Parathyroid adenoma (tissue), 2 donors: ENCODE data around the gene ZNF335.

Experiments used
- H2AFZ ChIP-seq: fragments of 300-600 bp; sonication (generic); one replicate; pipeline ENCODE4 v1.7.0; 2017; ENCODE audit warnings: antibody characterized with exemption, mild to moderate bottlenecking
- H3K27ac ChIP-seq: fragments of 300-600 bp; sonication (generic); one replicate; pipeline ENCODE4 v1.7.0; 2017
- H3K27me3 ChIP-seq: fragments of 300-600 bp; sonication (generic); one replicate; pipeline ENCODE4 v1.7.0; 2017; ENCODE audit warnings: low read length; ENCODE audit not compliant: control insufficient read depth, insufficient read depth
- H3K36me3 ChIP-seq: fragments of 300-600 bp; sonication (generic); one replicate; pipeline ENCODE4 v1.7.0; 2017; ENCODE audit warnings: low read length; ENCODE audit not compliant: control insufficient read depth, insufficient read depth
- H3K4me1 ChIP-seq: fragments of 300-600 bp; sonication (generic); one replicate; pipeline ENCODE4 v1.7.0; 2017; ENCODE audit warnings: control low read depth
- H3K4me2 ChIP-seq: fragments of 300-600 bp; sonication (generic); one replicate; pipeline ENCODE4 v1.7.0; 2017; ENCODE audit warnings: low read length
- H3K4me3 ChIP-seq: fragments of 300-600 bp; sonication (generic); one replicate; pipeline ENCODE4 v1.7.0; 2017; ENCODE audit warnings: low read depth, low read length
- H3K79me2 ChIP-seq: fragments of 300-600 bp; sonication (generic); one replicate; pipeline ENCODE4 v1.7.0; 2017; ENCODE audit warnings: control low read depth
- H3K9ac ChIP-seq: fragments of 300-600 bp; sonication (generic); one replicate; pipeline ENCODE4 v1.7.0; 2017; ENCODE audit warnings: mild to moderate bottlenecking
- H3K9me3 ChIP-seq: fragments of 300-600 bp; sonication (generic); one replicate; pipeline ENCODE4 v1.7.0; 2017; ENCODE audit warnings: low read length; ENCODE audit not compliant: control insufficient read depth
- TF ChIP-seq, protein P1 (sequence below): fragments of 300-600 bp; sonication (generic); IDR thresholded peaks from one replicate; pipeline ENCODE4 v1.7.0; 2017; ENCODE audit warnings: antibody characterized with exemption, mild to moderate bottlenecking
- donor health status: primary hyperparathyroidism.

ZNF335 gene

DNA sequence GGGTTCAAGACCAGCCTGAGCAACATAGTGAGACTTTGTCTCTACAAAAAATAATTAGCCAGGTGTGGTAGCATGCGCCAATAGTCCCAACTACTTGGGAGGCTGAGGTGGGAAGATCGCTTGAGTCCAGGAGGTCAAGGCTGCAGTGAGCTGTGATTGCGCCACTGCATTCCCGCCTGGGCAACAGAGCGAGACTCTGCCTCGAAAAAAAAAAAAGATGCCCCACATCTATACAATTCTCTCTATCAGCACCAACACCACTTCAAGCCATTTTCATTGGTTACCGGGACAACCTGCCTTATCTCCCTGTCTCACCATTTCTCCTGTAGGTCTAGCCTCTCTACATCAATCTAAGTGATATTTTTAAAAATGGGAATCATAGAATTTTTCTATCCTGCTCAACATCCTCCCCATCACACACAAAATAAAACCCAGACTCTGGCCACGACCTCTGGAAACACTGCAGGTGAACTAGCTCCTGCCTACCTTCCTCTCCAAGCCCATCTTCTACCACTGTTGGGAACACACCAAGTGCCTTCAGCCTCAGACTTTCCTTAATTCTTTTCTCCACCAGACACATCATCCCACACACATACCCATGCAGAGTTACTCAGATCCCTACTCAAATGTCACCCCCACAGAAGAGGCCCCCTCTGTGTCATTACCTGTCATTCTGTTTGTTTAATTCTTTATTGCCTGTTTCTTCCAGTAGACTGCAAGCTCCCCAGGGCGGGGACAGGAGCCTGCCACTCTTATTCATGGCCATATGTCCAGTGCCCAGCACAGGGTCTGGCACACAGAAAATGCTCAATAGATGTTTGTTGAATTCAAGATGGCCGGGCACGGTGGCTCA, 50.4 kb downstream of the ZNF335 start:
- TF ChIP-seq, protein P1, sequence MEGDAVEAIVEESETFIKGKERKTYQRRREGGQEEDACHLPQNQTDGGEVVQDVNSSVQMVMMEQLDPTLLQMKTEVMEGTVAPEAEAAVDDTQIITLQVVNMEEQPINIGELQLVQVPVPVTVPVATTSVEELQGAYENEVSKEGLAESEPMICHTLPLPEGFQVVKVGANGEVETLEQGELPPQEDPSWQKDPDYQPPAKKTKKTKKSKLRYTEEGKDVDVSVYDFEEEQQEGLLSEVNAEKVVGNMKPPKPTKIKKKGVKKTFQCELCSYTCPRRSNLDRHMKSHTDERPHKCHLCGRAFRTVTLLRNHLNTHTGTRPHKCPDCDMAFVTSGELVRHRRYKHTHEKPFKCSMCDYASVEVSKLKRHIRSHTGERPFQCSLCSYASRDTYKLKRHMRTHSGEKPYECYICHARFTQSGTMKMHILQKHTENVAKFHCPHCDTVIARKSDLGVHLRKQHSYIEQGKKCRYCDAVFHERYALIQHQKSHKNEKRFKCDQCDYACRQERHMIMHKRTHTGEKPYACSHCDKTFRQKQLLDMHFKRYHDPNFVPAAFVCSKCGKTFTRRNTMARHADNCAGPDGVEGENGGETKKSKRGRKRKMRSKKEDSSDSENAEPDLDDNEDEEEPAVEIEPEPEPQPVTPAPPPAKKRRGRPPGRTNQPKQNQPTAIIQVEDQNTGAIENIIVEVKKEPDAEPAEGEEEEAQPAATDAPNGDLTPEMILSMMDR = no peak
- no peak overlapping the region for H2AFZ ChIP-seq
- no peak overlapping the region for H3K4me2 ChIP-seq
- H3K9me3 ChIP-seq = no peaks in the 10 kb centered on the region
- peaks cover 12% of the 10 kb centered on the region for H3K4me1 ChIP-seq
- H3K9ac ChIP-seq = no peak overlapping the region
- no peaks in the 10 kb centered on the region for H3K27me3 ChIP-seq
- H3K27ac ChIP-seq = no peak overlapping the region
- H3K79me2 ChIP-seq = no peaks in the 10 kb centered on the region
- no peaks in the 10 kb centered on the region for H3K36me3 ChIP-seq
- H3K4me3 ChIP-seq = no peak overlapping the region

GRCh38 chr20:45920462-45921336, 51.3 kb downstream of the ZNF335 start:
- H3K9me3 ChIP-seq = no peaks in the 10 kb centered on the region
- H3K79me2 ChIP-seq = no peaks in the 10 kb centered on the region
- peak overlapping the region; percentile 8 for H2AFZ ChIP-seq
- H3K27ac ChIP-seq = peak overlapping the region; percentile 2
- TF ChIP-seq, protein P1 = no peak
- H3K36me3 ChIP-seq = no peaks in the 10 kb centered on the region
- H3K27me3 ChIP-seq = no peaks in the 10 kb centered on the region
- no peak overlapping the region for H3K4me3 ChIP-seq
- H3K9ac ChIP-seq = no peak overlapping the region
- no peak overlapping the region for H3K4me2 ChIP-seq
- H3K4me1 ChIP-seq = peaks cover 12% of the 10 kb centered on the region

DNA sequence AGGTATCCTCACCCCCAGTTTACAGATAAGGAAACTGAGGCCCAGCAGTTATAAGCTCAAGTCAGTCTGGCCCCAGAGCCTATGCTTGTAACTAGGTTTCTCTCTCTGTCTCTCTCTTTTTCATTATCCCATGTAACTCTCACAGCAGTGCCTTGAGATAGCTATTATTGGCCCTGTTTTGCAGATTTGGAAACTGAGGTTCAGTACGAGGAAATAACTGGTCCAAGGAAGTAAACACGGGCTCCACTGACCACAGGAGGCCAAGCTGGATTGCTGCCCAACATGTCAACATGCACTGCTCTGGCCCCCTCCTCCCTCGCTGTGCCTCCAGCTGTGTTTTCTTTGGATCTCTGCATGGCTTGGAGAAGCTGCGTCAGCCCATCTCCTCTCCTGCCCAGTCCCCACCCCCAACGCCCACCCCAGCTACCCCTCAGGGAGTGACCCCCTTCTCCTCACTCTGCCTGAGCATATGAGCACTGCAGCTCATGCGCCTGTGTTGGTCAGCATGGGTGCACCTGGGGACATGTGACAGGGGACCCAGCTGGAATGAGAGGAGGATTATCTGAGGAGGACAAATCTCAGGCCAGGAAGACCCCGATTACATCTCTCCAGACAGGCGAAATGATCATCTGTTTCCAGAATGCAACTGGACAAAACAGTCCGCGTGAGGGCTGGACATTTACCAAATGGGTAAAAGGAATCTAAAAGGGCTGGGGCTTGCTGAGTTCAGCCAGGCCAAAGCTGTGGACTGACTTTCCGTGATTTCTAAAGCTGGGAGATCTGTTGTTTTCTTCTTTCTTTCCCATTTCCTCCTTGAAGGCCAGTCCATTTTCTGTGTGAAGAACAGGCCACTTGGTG, 52.2 kb downstream of the ZNF335 start:
- H3K4me2 ChIP-seq = no peak overlapping the region
- TF ChIP-seq, protein P1 = no peak
- no peak overlapping the region for H3K9ac ChIP-seq
- no peaks in the 10 kb centered on the region for H3K36me3 ChIP-seq
- H3K9me3 ChIP-seq = no peaks in the 10 kb centered on the region
- peaks cover 8% of the 10 kb centered on the region for H3K4me1 ChIP-seq
- H3K4me3 ChIP-seq = no peak overlapping the region
- H3K79me2 ChIP-seq = no peaks in the 10 kb centered on the region
- peak overlapping the region; percentile 24 for H3K27ac ChIP-seq
- no peaks in the 10 kb centered on the region for H3K27me3 ChIP-seq
- H2AFZ ChIP-seq = peak overlapping the region; percentile 8

GRCh38 chr20:45918779-45919537, 53.0 kb downstream of the ZNF335 start:
- Histone ChIP-seq H3K27me3 (no peaks in the 10 kb centered on the region), H3K4me1 (peaks cover under 1% of the 10 kb centered on the region), H3K4me3 (no peak overlapping the region), H3K27ac (peak overlapping the region; percentile 24), H3K36me3 (no peaks in the 10 kb centered on the region), H3K79me2 (no peaks in the 10 kb centered on the region), H2AFZ (no peak overlapping the region), H3K9me3 (no peaks in the 10 kb centered on the region), H3K9ac (no peak overlapping the region), H3K4me2 (no peak overlapping the region)
- TF ChIP-seq, protein P1 = no peak
